Neural cell (in vitro differentiated cells): ENCODE results near the gene C10orf95. TPM values are rescaled to one million over a fixed set of nuclear protein-coding genes. Genes with fewer than 3 reads are reported as not detected.
A peak's percentile ranks its signal among the peaks of the same experiment; 100 is the strongest.

ENCODE experiments used
- H2AFZ ChIP-seq: fragments of 200-600, 300-800 bp; sonication (generic), shearing (Covaris generic); 2 replicates; pipeline ENCODE4 v1.6.0; 2014; ENCODE audit warnings: low read depth, mild to moderate bottlenecking, antibody characterized with exemption, low read length, moderate library complexity
- H3F3A ChIP-seq: fragments of 200-600 bp; shearing (Covaris generic); 2 replicates; pipeline ENCODE4 v1.6.1; 2016; ENCODE audit warnings: mild to moderate bottlenecking, moderate library complexity, mixed read lengths, antibody characterized with exemption, low read length; ENCODE audit not compliant: insufficient read depth, poor library complexity, severe bottlenecking
- H3K27ac ChIP-seq: fragments of 200-600, 300-800 bp; sonication (generic), shearing (Covaris generic); 2 replicates; pipeline ENCODE4 v1.5.1; 2014; ENCODE audit warnings: mild to moderate bottlenecking, low read length, moderate library complexity
- H3K27me3 ChIP-seq: fragments of 300-800, 200-600 bp; sonication (generic), shearing (Covaris generic); 2 replicates; pipeline ENCODE4 v1.6.0; 2014; ENCODE audit warnings: mild to moderate bottlenecking, low read depth, low read length, moderate library complexity; ENCODE audit not compliant: insufficient read depth
- H3K36me3 ChIP-seq: fragments of 300-800, 200-600 bp; sonication (generic), shearing (Covaris generic); 2 replicates; pipeline ENCODE4 v1.5.1; 2014; ENCODE audit warnings: mild to moderate bottlenecking, antibody characterized with exemption, low read length, moderate library complexity; ENCODE audit not compliant: insufficient read depth
- H3K4me2 ChIP-seq: fragments of 300-800, 200-600 bp; sonication (generic), shearing (Covaris generic); 2 replicates; pipeline ENCODE4 v1.6.0; 2014; ENCODE audit warnings: mild to moderate bottlenecking, low read length
- H3K4me3 ChIP-seq: fragments of 300-800, 200-600 bp; sonication (generic), shearing (Covaris generic); 2 replicates; pipeline ENCODE4 v1.5.1; 2014; ENCODE audit warnings: mild to moderate bottlenecking, low read length, moderate library complexity
- H3K79me2 ChIP-seq: fragments of 200-600 bp; shearing (Covaris generic); replicated peaks from 2 replicates; pipeline ENCODE4 v1.6.0; 2014; ENCODE audit warnings: mild to moderate bottlenecking, low read length, moderate library complexity; ENCODE audit not compliant: insufficient read depth
- H3K9ac ChIP-seq: fragments of 300-800, 200-600 bp; sonication (generic), shearing (Covaris generic); 2 replicates; pipeline ENCODE4 v1.6.1; 2016; ENCODE audit warnings: mild to moderate bottlenecking, low read length, mixed read lengths
- H3K9me2 ChIP-seq: fragments of 200-600 bp; shearing (Covaris generic); 2 replicates; pipeline ENCODE4 v1.6.1; 2016; ENCODE audit warnings: mild to moderate bottlenecking, low read length, mixed read lengths; ENCODE audit not compliant: insufficient read depth
- H3K9me3 ChIP-seq: fragments of 200-600, 300-800 bp; sonication (generic), shearing (Covaris generic); 2 replicates; pipeline ENCODE4 v1.6.1; 2016; ENCODE audit warnings: mild to moderate bottlenecking, mixed run types, low read length, moderate library complexity, mixed read lengths
- H4K20me1 ChIP-seq: fragments of 200-600 bp; shearing (Covaris generic); 2 replicates; pipeline ENCODE4 v1.6.1; 2016; ENCODE audit warnings: mild to moderate bottlenecking, mixed run types; ENCODE audit not compliant: insufficient read depth
- EP300 ChIP-seq: fragments of 450-650 bp; conservative IDR thresholded peaks from 2 replicates; pipeline ENCODE4 v1.6.1; 2014; ENCODE audit warnings: antibody characterized with exemption, mild to moderate bottlenecking, moderate library complexity; ENCODE audit not compliant: poor library complexity, severe bottlenecking
- EZH2 ChIP-seq: fragments of 200-600, 300-800 bp; shearing (Covaris generic), sonication (generic); IDR thresholded peaks from 2 replicates; pipeline ENCODE4 v1.6.1; 2014; ENCODE audit warnings: antibody characterized with exemption, low read length, borderline replicate concordance, mild to moderate bottlenecking; ENCODE audit not compliant: insufficient read depth, poor library complexity, severe bottlenecking
- MXI1 ChIP-seq: fragments of 450-650 bp; conservative IDR thresholded peaks from 2 replicates; pipeline ENCODE4 v1.6.1; 2014; ENCODE audit warnings: antibody characterized with exemption, mild to moderate bottlenecking; ENCODE audit not compliant: poor library complexity, severe bottlenecking
- POLR2AphosphoS5 ChIP-seq: IDR thresholded peaks from 2 replicates; pipeline ENCODE4 v1.6.1; 2012
- RAD21 ChIP-seq: fragments of 450-650 bp; conservative IDR thresholded peaks from 2 replicates; pipeline ENCODE4 v1.6.1; 2014; ENCODE audit warnings: antibody characterized with exemption, mild to moderate bottlenecking, moderate library complexity
- REST ChIP-seq: IDR thresholded peaks from 2 replicates; pipeline ENCODE4 v1.6.1; 2012; ENCODE audit warnings: borderline replicate concordance
- SMC3 ChIP-seq: fragments of 450-650 bp; conservative IDR thresholded peaks from 2 replicates; pipeline ENCODE4 v1.6.1; 2014; ENCODE audit warnings: antibody characterized with exemption, mild to moderate bottlenecking, moderate library complexity; ENCODE audit not compliant: poor library complexity
- TAF1 ChIP-seq: IDR thresholded peaks from 2 replicates; pipeline ENCODE4 v1.6.1; 2012; ENCODE audit warnings: low read depth
- polyA plus RNA-seq: library from polyadenylated mRNA; depleted of rRNA; stranded (reverse); fragments of >200 nt; gene quantifications from 2 replicates; pipeline ENCODE4 v1.2.3, GENCODE V29; 2014

Gene C10orf95
- polyA plus RNA-seq, 1 donor from 2014 or later, result not detected

GRCh38 chr10:102449321-102450123 lies 1.8 kb downstream of the C10orf95 start:
- H3K9me2 ChIP-seq, result no peaks in the 10 kb centered on the region

GRCh38 chr10:102444851-102445250 lies 6.5 kb downstream of the C10orf95 start:
- no peaks in the 10 kb centered on the region for H3K36me3 ChIP-seq
- no peaks in the 10 kb centered on the region for H3K79me2 ChIP-seq
- no peak overlapping the region for H3K9ac ChIP-seq
- no peak overlapping the region for H2AFZ ChIP-seq
- no peak for TF ChIP-seq POLR2AphosphoS5
- no peak overlapping the region for H3K4me3 ChIP-seq
- no peaks in the 10 kb centered on the region for H3F3A ChIP-seq
- no peak overlapping the region for H3K4me2 ChIP-seq
- no peaks in the 10 kb centered on the region for H3K9me2 ChIP-seq
- H3K27me3 ChIP-seq, result no peaks in the 10 kb centered on the region
- H4K20me1 ChIP-seq, result no peaks in the 10 kb centered on the region
- H3K27ac ChIP-seq, result no peak overlapping the region
- no peaks in the 10 kb centered on the region for H3K9me3 ChIP-seq

More at GRCh38 chr10:102449321-102450123, 1.8 kb downstream of the C10orf95 start:
- no peaks in the 10 kb centered on the region for H3K36me3 ChIP-seq
- H3K4me2 ChIP-seq, result peak overlapping the region; percentile 52
- TF ChIP-seq TAF1, result no peak
- no peak for TF ChIP-seq MXI1
- TF ChIP-seq EP300, result no peak
- no peak for TF ChIP-seq RAD21
- TF ChIP-seq SMC3, result no peak
- TF ChIP-seq EZH2, result no peak
- no peak for TF ChIP-seq POLR2AphosphoS5
- TF ChIP-seq REST, result no peak
- no peaks in the 10 kb centered on the region for H4K20me1 ChIP-seq
- H3K9ac ChIP-seq, result peak overlapping the region; percentile 79
- peak overlapping the region; percentile 52 for H2AFZ ChIP-seq
- H3K27me3 ChIP-seq, result no peaks in the 10 kb centered on the region
- peak overlapping the region; percentile 75 for H3K4me3 ChIP-seq
- peak overlapping the region; percentile 72 for H3K27ac ChIP-seq
- H3F3A ChIP-seq, result no peaks in the 10 kb centered on the region
- H3K79me2 ChIP-seq, result no peaks in the 10 kb centered on the region
- no peaks in the 10 kb centered on the region for H3K9me3 ChIP-seq

GRCh38 chr10:102438374-102438773 lies 13.0 kb downstream of the C10orf95 start:
- H3K4me2 ChIP-seq, result no peak overlapping the region
- no peaks in the 10 kb centered on the region for H3K36me3 ChIP-seq
- no peak overlapping the region for H3K4me3 ChIP-seq
- no peak overlapping the region for H2AFZ ChIP-seq
- no peak overlapping the region for H3K9ac ChIP-seq
- no peak overlapping the region for H3K27ac ChIP-seq
- H3K79me2 ChIP-seq, result no peaks in the 10 kb centered on the region
- peaks cover 10% of the 10 kb centered on the region for H3K27me3 ChIP-seq
- H3K9me3 ChIP-seq, result no peaks in the 10 kb centered on the region
- no peaks in the 10 kb centered on the region for H3K9me2 ChIP-seq
- H4K20me1 ChIP-seq, result no peaks in the 10 kb centered on the region
- H3F3A ChIP-seq, result no peaks in the 10 kb centered on the region
- no peak for TF ChIP-seq RAD21
- TF ChIP-seq REST, result no peak
- no peak for TF ChIP-seq EP300
- TF ChIP-seq TAF1, result no peak
- no peak for TF ChIP-seq SMC3
- TF ChIP-seq EZH2, result no peak
